Chondrocyte (in vitro differentiated cells): ENCODE measurements around the gene DNAJA1. TPM values are rescaled to one million over a fixed set of nuclear protein-coding genes. Genes with fewer than 3 reads are reported as not detected.
"Not testable (repeated sequence)": the region's sequence is repeated elsewhere in the genome, so short reads cannot be mapped to it uniquely, and the experiment has no call there.

Source experiments
- DNase-seq: peaks from one replicate; pipeline ENCODE4 v3.0.0; 2021; ENCODE audit warnings: mixed read lengths, low spot score
- H3K27ac Mint-ChIP-seq: one replicate; pipeline ENCODE4 v1.8.0; 2021; ENCODE audit warnings: mild to moderate bottlenecking, moderate library complexity, mixed read lengths; ENCODE audit not compliant: unreplicated experiment
- H3K27me3 Mint-ChIP-seq: 2 replicates; pipeline ENCODE4 v1.8.0; 2021; ENCODE audit warnings: low read depth, mixed read lengths
- H3K36me3 Mint-ChIP-seq: 2 replicates; pipeline ENCODE4 v1.8.0; 2021; ENCODE audit warnings: low read depth, mixed read lengths
- H3K4me1 Mint-ChIP-seq: 2 replicates; pipeline ENCODE4 v1.8.0; 2021; ENCODE audit warnings: low read depth, mild to moderate bottlenecking, mixed read lengths
- H3K4me3 Mint-ChIP-seq: one replicate; pipeline ENCODE4 v1.8.0; 2021; ENCODE audit warnings: mild to moderate bottlenecking, moderate library complexity, mixed read lengths; ENCODE audit not compliant: unreplicated experiment
- H3K9me3 Mint-ChIP-seq: 2 replicates; pipeline ENCODE4 v1.8.0; 2021; ENCODE audit warnings: low read depth, mixed read lengths
- total RNA-seq: library from RNA; stranded (reverse); gene quantifications from 3 replicates; pipeline ENCODE4 v1.2.1, GENCODE V29; 2021
- TF ChIP-seq, protein P1 (sequence below): fragments of 200-600 bp; sonication (generic); IDR thresholded peaks from 2 replicates; pipeline ENCODE4 v1.5.0; 2021; ENCODE audit warnings: antibody characterized with exemption, mild to moderate bottlenecking, moderate library complexity

The DNAJA1 gene
- total RNA-seq, 1 donor from 2014 or later: 81.9 TPM

DNA sequence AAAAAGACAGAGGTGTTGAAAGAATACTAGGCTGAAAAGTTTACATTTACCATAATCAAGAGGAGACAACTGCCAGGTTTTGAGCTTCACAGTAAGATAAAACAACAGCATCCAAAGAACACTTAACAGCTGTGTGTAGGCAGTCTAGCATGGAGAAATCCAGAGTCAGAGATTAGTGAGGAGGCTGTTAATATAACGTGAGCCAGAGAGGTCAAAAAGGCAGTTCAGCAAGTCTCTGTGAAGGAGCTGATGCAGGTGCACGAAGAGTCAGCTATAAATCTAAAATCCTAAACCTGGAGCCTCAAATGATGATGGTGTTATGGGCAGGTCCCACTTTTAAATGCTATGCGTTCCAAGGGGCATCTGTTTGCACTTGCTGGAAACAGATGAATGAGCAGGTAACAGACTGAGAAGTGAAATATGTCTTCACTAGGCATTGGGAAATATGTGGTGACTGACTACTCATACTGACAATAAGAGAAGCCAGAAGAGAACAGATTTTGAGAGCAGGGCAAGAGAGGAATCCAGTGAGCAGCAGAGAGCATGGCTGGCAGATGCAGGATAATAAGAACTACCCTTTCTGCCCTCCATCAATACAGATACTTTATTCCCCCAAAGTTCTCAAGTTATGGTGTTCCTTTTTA lies 32.4 kb upstream of the DNAJA1 start:
- peaks cover 21% of the 10 kb centered on the region for H3K36me3 Mint-ChIP-seq
- TF ChIP-seq, protein P1, sequence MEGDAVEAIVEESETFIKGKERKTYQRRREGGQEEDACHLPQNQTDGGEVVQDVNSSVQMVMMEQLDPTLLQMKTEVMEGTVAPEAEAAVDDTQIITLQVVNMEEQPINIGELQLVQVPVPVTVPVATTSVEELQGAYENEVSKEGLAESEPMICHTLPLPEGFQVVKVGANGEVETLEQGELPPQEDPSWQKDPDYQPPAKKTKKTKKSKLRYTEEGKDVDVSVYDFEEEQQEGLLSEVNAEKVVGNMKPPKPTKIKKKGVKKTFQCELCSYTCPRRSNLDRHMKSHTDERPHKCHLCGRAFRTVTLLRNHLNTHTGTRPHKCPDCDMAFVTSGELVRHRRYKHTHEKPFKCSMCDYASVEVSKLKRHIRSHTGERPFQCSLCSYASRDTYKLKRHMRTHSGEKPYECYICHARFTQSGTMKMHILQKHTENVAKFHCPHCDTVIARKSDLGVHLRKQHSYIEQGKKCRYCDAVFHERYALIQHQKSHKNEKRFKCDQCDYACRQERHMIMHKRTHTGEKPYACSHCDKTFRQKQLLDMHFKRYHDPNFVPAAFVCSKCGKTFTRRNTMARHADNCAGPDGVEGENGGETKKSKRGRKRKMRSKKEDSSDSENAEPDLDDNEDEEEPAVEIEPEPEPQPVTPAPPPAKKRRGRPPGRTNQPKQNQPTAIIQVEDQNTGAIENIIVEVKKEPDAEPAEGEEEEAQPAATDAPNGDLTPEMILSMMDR: no peak

DNA sequence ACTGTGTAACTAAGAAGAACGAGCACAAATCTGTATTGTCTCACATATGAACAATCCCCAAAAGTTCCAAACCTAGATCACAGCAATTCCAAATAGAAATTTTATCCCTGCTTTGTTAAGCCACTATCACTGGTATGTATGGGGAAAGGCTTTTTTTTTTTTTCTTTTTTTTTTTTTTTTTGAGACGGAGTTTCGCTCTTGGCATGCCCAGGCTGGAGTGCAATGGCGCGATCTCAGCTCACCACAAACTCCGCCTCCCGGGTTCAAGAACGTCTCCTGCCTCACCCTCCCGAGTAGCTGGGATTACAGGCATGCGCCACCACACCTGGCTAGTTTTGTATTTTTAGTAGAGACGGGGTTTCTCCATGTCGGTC lies 24.4 kb upstream of the DNAJA1 start:
- DNase-seq: not testable (repeated sequence)
- H3K4me3 Mint-ChIP-seq: peak overlapping the region; percentile 92

More for the DNA sequence above, 32.4 kb upstream of the DNAJA1 start:
- no peak overlapping the region for H3K27ac Mint-ChIP-seq
- no peaks in the 10 kb centered on the region for H3K9me3 Mint-ChIP-seq
- H3K4me3 Mint-ChIP-seq: no peak overlapping the region
- no peaks in the 10 kb centered on the region for H3K27me3 Mint-ChIP-seq
- DNase-seq: no peak
- peaks cover 3% of the 10 kb centered on the region for H3K4me1 Mint-ChIP-seq

DNA sequence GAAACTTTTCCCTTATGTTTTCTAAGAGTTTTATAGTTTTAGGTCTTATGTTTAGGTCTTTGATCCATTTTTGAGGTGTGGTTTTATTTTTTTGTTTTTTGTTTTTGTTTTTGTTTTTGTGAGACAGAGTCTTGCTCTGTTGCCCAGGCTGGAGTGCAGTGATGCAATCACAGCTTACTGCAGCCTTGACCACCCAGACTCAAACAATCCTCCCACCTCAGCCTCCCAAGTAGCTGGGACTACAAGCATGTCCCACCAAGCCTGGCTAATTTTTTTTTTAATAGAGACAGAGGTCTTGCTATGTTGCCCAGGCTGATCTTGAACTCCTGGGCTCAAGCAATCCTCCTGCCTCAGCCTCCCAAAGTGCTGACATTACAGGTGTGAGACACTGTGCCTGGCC lies 19.7 kb upstream of the DNAJA1 start:
- H3K9me3 Mint-ChIP-seq, H3K27ac Mint-ChIP-seq, H3K27me3 Mint-ChIP-seq, H3K36me3 Mint-ChIP-seq, H3K4me3 Mint-ChIP-seq, DNase-seq: not testable (repeated sequence)
- H3K4me1 Mint-ChIP-seq: peaks cover 13% of the 10 kb centered on the region

More for the DNA sequence above, 24.4 kb upstream of the DNAJA1 start:
- H3K36me3 Mint-ChIP-seq, H3K9me3 Mint-ChIP-seq, H3K27me3 Mint-ChIP-seq: not testable (repeated sequence)
- peaks cover 24% of the 10 kb centered on the region for H3K4me1 Mint-ChIP-seq
- H3K27ac Mint-ChIP-seq: peak overlapping the region; percentile 96

DNA sequence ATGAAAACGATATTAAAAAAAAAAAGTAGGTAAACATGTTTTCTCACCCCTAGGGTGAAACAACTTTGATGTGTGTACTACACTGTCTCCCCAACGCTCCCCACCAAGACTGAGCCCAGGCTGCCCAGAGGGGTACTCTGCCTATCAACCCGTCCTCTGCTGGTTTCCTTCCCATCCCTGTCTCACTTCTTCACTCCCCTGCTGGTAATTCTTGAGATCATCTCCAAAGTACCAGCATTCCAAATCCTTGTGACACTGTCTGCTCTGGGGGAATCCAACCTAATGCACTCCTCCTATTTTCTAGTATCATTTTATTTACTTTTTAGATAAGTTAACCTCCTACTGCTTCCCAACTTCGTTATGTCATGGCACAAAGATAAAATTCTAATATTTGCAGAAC lies 17.3 kb upstream of the DNAJA1 start:
- H3K27me3 Mint-ChIP-seq: no peaks in the 10 kb centered on the region
- no peak overlapping the region for H3K4me3 Mint-ChIP-seq
- no peaks in the 10 kb centered on the region for H3K4me1 Mint-ChIP-seq
- no peak for DNase-seq
- TF ChIP-seq, protein P1: no peak
- H3K9me3 Mint-ChIP-seq: no peaks in the 10 kb centered on the region
- no peak overlapping the region for H3K27ac Mint-ChIP-seq
- no peaks in the 10 kb centered on the region for H3K36me3 Mint-ChIP-seq

DNA sequence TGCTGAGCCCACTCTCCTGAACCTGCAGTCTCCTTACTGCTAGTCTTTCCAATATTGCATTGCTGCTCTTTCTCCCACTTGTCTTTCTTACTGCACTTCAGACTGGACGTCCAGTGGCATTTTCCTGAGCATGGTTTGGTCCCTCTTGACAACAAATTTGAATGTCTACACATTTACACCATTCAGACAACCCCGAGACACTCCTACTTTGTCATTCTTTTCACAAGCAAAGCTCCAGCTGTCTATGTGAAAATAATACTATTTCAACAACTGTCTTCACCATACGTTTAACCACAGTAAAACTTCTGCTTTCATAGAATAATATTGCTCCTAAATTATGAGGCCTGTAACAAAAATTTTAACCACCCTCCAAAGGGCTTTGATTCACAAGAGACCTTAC lies 13.2 kb upstream of the DNAJA1 start:
- Mint-ChIP-seq H3K4me1 (no peaks in the 10 kb centered on the region), H3K36me3 (no peaks in the 10 kb centered on the region), H3K27me3 (no peaks in the 10 kb centered on the region), H3K27ac (no peak overlapping the region), H3K9me3 (no peaks in the 10 kb centered on the region), H3K4me3 (no peak overlapping the region)
- TF ChIP-seq, protein P1: no peak
- no peak for DNase-seq

DNA sequence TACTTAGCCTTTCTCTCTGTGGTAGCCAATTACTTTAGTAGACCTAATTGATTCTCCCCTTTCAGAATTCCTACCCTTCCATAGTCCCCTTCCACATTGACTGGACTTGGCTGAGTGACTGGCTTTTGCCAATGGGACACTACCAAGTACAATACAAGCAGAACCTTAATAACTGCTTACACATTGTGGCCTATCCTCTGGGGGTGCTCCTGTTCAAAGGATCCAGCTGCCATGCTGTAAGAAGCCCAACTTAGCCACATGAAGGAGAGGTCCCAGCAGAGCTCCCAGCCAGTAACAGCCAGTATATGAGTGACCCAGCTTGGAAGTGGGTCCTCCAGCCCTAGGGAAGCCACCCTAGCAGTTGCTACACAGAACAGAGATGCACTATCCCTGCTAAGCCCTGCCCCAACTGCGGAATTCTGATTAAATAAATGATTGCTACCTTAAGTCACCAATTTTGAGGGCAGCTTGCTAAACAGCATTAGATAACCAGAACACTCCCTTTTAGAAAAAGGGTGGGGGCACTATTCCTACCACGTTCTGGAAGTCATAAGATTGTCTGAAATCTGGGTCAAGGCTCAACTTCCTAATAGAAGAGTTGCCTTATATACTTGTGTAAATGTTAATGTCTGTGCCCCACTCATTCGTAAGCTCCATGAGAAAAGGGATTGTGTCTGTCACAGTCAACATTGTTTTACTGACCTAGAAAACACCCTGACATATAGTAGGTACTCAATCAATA lies 12.6 kb upstream of the DNAJA1 start:
- H3K27ac Mint-ChIP-seq: no peak overlapping the region
- DNase-seq: no peak
- H3K9me3 Mint-ChIP-seq: no peaks in the 10 kb centered on the region
- H3K27me3 Mint-ChIP-seq: no peaks in the 10 kb centered on the region
- H3K36me3 Mint-ChIP-seq: no peaks in the 10 kb centered on the region
- H3K4me1 Mint-ChIP-seq: no peaks in the 10 kb centered on the region
- no peak overlapping the region for H3K4me3 Mint-ChIP-seq
- TF ChIP-seq, protein P1: no peak
